ENCODE data around the gene TEDC2. TPM values are rescaled to one million over a fixed set of nuclear protein-coding genes. Genes with fewer than 3 reads are reported as not detected.

TEDC2 gene
- total and polyA plus RNA-seq, 9 of the 15 experiments (the other 6 are each of a cell fraction or from before 2014, with no cell fraction given): 0.75 to 57.0 (median 17.6) TPM

GRCh38 chr16:2473999-2474876 lies 14.3 kb downstream of the TEDC2 start (continued):
- TF ChIP-seq, protein P1, sequence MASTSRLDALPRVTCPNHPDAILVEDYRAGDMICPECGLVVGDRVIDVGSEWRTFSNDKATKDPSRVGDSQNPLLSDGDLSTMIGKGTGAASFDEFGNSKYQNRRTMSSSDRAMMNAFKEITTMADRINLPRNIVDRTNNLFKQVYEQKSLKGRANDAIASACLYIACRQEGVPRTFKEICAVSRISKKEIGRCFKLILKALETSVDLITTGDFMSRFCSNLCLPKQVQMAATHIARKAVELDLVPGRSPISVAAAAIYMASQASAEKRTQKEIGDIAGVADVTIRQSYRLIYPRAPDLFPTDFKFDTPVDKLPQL (IDR thresholded peaks at IDR 0.05; ENCODE audit: extremely low read depth, insufficient read length): no peak
- TF ChIP-seq ZSCAN29 (IDR thresholded peaks at IDR 0.05) (peak; percentile 94), ZNF398 (CRISPR knock-in tag; IDR thresholded peaks at IDR 0.05) (no peak), NFRKB (IDR thresholded peaks at IDR 0.05; ENCODE audit: low read depth) (0 out of 2 replicates have a peak, but pooled peaks have one; percentile 32), POLR2G (IDR thresholded peaks at IDR 0.05; ENCODE audit: low read depth, low read length) (peak; percentile 78), MYC (IDR thresholded peaks at IDR 0.05; ENCODE audit: low read depth, low read length) (peak; percentile 96), MYC (CRISPR knock-in tag; IDR thresholded peaks at IDR 0.05; ENCODE audit: borderline replicate concordance, low read depth) (no peak), ZNF75A (CRISPR knock-in tag; IDR thresholded peaks at IDR 0.05) (no peak), NR2C2 (CRISPR knock-in tag; IDR thresholded peaks at IDR 0.05) (0 out of 2 replicates have a peak, but pooled peaks have one; percentile 25), NR2C2 (tag; IDR thresholded peaks at IDR 0.05) (peak; percentile 58), ZNF77 (CRISPR knock-in tag; IDR thresholded peaks at IDR 0.05) (no peak), CHD1 (IDR thresholded peaks at IDR 0.05; ENCODE audit: low read length) (no peak), NR4A1 (CRISPR knock-in tag; IDR thresholded peaks at IDR 0.05) (0 out of 2 replicates have a peak, but pooled peaks have one; percentile 67), NR4A1 (tag; IDR thresholded peaks at IDR 0.05) (no peak), CCNT2 (IDR thresholded peaks at IDR 0.05; ENCODE audit: borderline replicate concordance, extremely low read depth, insufficient read length, low read depth, low read length) (peak; percentile 53), FUS (optimal IDR thresholded peaks at IDR 0.05; ENCODE audit: low read depth, low read length) (no peak), TAF1 (IDR thresholded peaks at IDR 0.05; ENCODE audit: control insufficient read depth, extremely low read depth, insufficient read depth, low read length, severe bottlenecking) (peak; percentile 53), UBTF (IDR thresholded peaks at IDR 0.05; ENCODE audit: borderline replicate concordance in 1 of 2, low read depth in 2 of 2, low read length in 2 of 2) (peak; percentile 43 to 85; a peak in 3 of 4 replicates)
- TF ChIP-seq, protein P2, sequence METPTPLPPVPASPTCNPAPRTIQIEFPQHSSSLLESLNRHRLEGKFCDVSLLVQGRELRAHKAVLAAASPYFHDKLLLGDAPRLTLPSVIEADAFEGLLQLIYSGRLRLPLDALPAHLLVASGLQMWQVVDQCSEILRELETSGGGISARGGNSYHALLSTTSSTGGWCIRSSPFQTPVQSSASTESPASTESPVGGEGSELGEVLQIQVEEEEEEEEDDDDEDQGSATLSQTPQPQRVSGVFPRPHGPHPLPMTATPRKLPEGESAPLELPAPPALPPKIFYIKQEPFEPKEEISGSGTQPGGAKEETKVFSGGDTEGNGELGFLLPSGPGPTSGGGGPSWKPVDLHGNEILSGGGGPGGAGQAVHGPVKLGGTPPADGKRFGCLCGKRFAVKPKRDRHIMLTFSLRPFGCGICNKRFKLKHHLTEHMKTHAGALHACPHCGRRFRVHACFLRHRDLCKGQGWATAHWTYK (CRISPR knock-in tag; IDR thresholded peaks at IDR 0.05): peak; percentile 79; the same call in 1 of the 2 replicates
- TF ChIP-seq, protein P3, sequence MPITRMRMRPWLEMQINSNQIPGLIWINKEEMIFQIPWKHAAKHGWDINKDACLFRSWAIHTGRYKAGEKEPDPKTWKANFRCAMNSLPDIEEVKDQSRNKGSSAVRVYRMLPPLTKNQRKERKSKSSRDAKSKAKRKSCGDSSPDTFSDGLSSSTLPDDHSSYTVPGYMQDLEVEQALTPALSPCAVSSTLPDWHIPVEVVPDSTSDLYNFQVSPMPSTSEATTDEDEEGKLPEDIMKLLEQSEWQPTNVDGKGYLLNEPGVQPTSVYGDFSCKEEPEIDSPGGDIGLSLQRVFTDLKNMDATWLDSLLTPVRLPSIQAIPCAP (CRISPR knock-in tag; IDR thresholded peaks at IDR 0.05; ENCODE audit: borderline replicate concordance): no peak

All from K562 (cell line).